Fibroblast of lung (primary cell): Measurements from ENCODE around the gene EIF4E2.

Experiments used
- CTCF ChIP-seq, 2 donors: IDR thresholded peaks in 1 of 2; conservative IDR thresholded peaks in 1 of 2; 1 replicate in 1 of 2; 2 replicates in 1 of 2; pipeline ENCODE4 v1.5.1; 2011 to 2012; ENCODE audit warnings: low read length in 2 of 2, control low read depth in 1 of 2, inconsistent platforms in 1 of 2, low read depth in 1 of 2, mild to moderate bottlenecking in 1 of 2
- EZH2 ChIP-seq: IDR thresholded peaks from 2 replicates; pipeline ENCODE4 v1.5.1; 2012; ENCODE audit warnings: low read length, control low read depth, mild to moderate bottlenecking; ENCODE audit errors: missing control alignments

- TF ChIP-seq CTCF (conservative IDR thresholded peaks at IDR 0.05 in 1 of 2, IDR thresholded peaks at IDR 0.05 in 1 of 2; ENCODE audit: low read depth in 1 of 2, low read length in 2 of 2) (no peak), EZH2 (no peak)
These were observed 30.0 kb upstream of the EIF4E2 start for GRCh38 chr2:232520489-232520888.
